ENCODE data around the gene PNPLA2.

- TF ChIP-seq CTCF (IDR thresholded peaks at IDR 0.05) (no peak), POLR2AphosphoS5 (IDR thresholded peaks at IDR 0.05) (no peak)
Measured at GRCh38 chr11:824292-824880, 5.7 kb downstream of the PNPLA2 start.
